Neural crest cell (in vitro differentiated cells): ENCODE data around the gene NCLN. TPM values are rescaled to one million over a fixed set of nuclear protein-coding genes. Genes with fewer than 3 reads are reported as not detected.

Experiments
- DNase-seq: peaks from one replicate; pipeline ENCODE4 v3.0.0; 2021; ENCODE audit warnings: low read depth, mixed read lengths, low spot score
- H3K27ac Mint-ChIP-seq: one replicate; pipeline ENCODE4 v1.8.0; 2021; ENCODE audit warnings: mild to moderate bottlenecking, mixed read lengths; ENCODE audit not compliant: unreplicated experiment
- H3K27me3 Mint-ChIP-seq: 2 replicates; pipeline ENCODE4 v1.8.0; 2021; ENCODE audit warnings: low read depth, mild to moderate bottlenecking, mixed read lengths
- H3K36me3 Mint-ChIP-seq: 2 replicates; pipeline ENCODE4 v1.8.0; 2021; ENCODE audit warnings: low read depth, mild to moderate bottlenecking, mixed read lengths
- H3K4me1 Mint-ChIP-seq: 2 replicates; pipeline ENCODE4 v1.8.0; 2021; ENCODE audit warnings: mixed read lengths
- H3K4me3 Mint-ChIP-seq: one replicate; pipeline ENCODE4 v1.8.0; 2021; ENCODE audit warnings: mild to moderate bottlenecking, mixed read lengths
- H3K9me3 Mint-ChIP-seq: 2 replicates; pipeline ENCODE4 v1.8.0; 2021; ENCODE audit warnings: mixed read lengths
- total RNA-seq: library from RNA; stranded (reverse); gene quantifications from 2 replicates; pipeline ENCODE4 v1.2.1, GENCODE V29; 2021
- TF ChIP-seq, protein P1 (sequence below): fragments of 200-600 bp; sonication (generic); conservative IDR thresholded peaks from 2 replicates; pipeline ENCODE4 v1.5.0; 2021; ENCODE audit warnings: antibody characterized with exemption, mild to moderate bottlenecking

Gene NCLN
- total RNA-seq, 1 donor from 2014 or later: 84.1 TPM

DNA sequence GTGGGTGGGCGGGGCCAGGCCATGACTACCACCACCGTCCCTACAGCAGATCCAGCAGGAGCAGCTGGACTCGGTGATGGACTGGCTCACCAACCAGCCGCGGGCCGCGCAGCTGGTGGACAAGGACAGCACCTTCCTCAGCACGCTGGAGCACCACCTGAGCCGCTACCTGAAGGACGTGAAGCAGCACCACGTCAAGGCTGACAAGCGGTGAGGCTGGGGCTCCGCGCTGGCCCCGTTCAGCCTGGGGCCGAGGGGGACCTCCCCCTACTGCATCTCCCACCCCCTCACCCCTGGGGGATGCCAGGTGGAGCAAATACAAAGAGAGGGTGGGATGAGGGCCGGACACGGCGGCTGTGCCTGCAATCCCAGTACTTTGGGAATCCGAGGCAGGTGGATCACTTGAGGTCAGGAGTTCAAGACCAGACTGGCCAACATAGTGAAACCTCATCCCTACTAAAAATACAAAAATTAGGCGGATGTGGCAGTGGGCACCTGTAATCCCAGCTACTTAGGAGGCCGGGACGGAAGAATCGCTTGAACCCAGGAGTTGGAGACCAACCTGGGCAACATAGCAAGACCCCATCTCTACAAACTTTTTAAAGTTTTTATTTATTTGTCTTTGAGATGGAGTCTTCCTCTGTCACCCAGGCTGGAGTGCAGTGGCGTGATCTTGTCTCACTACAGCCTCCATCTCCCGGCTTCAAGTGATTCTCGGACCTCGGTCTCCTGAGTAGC, 20.7 kb downstream of the NCLN start:
- Mint-ChIP-seq H3K9me3 (no peaks in the 10 kb centered on the region), H3K27me3 (no peaks in the 10 kb centered on the region), H3K4me1 (no peaks in the 10 kb centered on the region), H3K4me3 (no peak overlapping the region), H3K27ac (no peak overlapping the region), H3K36me3 (no peaks in the 10 kb centered on the region)
- TF ChIP-seq, protein P1, sequence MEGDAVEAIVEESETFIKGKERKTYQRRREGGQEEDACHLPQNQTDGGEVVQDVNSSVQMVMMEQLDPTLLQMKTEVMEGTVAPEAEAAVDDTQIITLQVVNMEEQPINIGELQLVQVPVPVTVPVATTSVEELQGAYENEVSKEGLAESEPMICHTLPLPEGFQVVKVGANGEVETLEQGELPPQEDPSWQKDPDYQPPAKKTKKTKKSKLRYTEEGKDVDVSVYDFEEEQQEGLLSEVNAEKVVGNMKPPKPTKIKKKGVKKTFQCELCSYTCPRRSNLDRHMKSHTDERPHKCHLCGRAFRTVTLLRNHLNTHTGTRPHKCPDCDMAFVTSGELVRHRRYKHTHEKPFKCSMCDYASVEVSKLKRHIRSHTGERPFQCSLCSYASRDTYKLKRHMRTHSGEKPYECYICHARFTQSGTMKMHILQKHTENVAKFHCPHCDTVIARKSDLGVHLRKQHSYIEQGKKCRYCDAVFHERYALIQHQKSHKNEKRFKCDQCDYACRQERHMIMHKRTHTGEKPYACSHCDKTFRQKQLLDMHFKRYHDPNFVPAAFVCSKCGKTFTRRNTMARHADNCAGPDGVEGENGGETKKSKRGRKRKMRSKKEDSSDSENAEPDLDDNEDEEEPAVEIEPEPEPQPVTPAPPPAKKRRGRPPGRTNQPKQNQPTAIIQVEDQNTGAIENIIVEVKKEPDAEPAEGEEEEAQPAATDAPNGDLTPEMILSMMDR: no peak
- DNase-seq: no peak

- no peak overlapping the region for H3K4me3 Mint-ChIP-seq
Observed at GRCh38 chr19:3207461-3208242, 21.9 kb downstream of the NCLN start.

DNA sequence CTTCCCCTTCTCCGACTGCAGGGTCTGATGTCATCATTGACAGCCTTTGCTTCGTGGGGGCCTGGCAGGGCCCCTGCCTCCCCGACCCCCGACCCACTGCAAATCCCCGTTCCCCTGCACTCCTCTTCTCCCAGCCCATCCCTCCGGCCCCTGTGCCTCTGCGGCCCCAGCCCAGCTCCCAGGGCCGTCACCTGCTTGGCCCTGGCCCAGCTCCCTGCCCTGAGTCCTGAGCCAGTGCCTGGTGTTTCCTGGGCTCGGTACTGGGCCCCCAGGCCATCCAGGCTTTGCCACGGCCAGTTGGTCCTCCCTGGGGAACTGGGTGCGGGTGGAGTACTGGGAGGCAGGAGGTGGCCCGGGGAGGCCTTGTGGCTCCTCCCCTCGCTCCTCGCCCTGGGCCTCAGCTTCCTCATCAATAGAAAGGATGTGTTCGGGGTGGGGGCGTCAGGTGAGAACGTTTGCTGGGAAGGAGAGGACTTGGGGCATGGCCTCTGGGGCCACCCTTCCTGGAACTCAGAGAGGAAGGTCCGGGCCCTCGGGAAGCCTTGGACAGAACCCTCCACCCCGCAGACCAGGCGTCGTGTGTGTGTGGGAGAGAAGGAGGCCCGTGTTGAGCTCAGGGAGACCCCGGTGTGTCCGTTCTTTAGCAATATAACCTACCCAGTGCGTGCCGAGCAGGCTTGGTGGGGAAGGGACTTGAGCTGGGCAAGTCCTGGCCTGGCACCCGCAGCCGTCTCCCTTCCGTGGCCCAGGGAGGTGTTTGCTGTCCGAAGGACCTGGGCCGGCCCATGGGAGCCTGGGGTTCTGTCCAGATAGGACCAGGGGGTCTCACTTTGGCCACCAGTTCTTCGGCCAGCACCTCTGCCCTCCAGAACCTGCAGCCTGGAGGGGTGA, 22.8 kb downstream of the NCLN start:
- H3K27ac Mint-ChIP-seq: no peak overlapping the region
- H3K36me3 Mint-ChIP-seq: no peaks in the 10 kb centered on the region
- no peaks in the 10 kb centered on the region for H3K27me3 Mint-ChIP-seq
- no peaks in the 10 kb centered on the region for H3K9me3 Mint-ChIP-seq
- no peak overlapping the region for H3K4me3 Mint-ChIP-seq
- H3K4me1 Mint-ChIP-seq: no peaks in the 10 kb centered on the region
- no peak for DNase-seq
- TF ChIP-seq, protein P1: no peak

More at GRCh38 chr19:3207461-3208242, 21.9 kb downstream of the NCLN start:
- Mint-ChIP-seq H3K27me3 (no peaks in the 10 kb centered on the region), H3K4me1 (no peaks in the 10 kb centered on the region), H3K36me3 (no peaks in the 10 kb centered on the region), H3K27ac (no peak overlapping the region), H3K9me3 (no peaks in the 10 kb centered on the region)
- TF ChIP-seq, protein P1: no peak
- no peak for DNase-seq

DNA sequence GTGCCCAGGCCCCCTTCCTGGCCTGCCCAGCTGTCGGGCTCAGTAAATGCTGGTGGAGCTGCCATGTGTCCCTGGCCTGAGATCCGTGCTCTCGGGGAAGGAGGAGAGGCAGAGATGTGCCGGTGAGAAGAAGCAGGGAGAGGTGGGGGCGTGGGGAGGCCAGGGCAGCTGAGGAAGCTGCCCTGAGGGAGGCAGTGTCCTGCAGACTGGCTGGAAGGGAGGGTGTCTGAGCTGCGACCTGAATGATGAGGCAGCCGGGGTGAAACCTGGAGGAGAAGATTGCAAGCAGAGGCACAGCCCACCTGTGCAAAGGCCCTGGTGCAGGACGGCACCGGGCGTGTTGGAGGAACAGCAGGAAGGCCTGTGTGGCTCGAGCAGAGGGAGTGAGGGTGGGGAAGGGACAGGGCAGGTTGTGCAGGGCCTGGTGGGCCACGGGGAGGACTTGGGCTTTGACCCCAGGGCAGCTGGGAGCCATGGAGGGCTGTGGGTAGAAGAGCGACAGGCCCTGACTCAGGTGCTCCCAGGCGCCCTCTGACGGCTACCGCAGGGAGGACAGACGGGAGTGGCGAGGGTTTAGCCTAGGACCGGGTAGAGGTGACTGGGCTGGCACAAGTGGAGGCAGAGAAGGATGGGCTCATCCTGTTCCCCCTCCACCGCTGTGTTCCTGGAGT, 24.8 kb downstream of the NCLN start:
- peak overlapping the region; percentile 70 for H3K4me3 Mint-ChIP-seq
- H3K36me3 Mint-ChIP-seq: no peaks in the 10 kb centered on the region
- H3K4me1 Mint-ChIP-seq: no peaks in the 10 kb centered on the region
- no peaks in the 10 kb centered on the region for H3K9me3 Mint-ChIP-seq
- TF ChIP-seq, protein P1: peak; percentile 68
- DNase-seq: peak; percentile 68
- no peaks in the 10 kb centered on the region for H3K27me3 Mint-ChIP-seq
- no peak overlapping the region for H3K27ac Mint-ChIP-seq

DNA sequence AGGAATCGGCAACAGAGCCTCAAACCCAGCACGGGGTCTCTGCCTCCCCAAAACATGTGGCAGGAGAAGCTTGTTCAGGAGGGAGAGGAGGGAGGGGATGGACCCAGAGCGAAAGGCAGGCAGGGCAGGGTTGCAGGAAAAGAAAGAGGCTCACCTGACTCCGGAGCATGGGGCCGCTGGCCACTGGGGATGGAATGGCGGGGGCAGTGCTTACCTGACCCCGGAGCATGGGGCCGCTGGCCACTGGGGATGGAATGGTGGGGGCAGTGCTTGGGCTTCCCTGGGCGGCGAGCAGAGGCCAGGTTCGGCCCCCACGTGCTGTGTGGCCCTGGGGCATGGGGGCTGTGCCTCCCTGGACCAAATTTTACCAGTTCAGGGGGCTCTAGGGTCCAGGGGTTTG, 25.5 kb downstream of the NCLN start:
- Mint-ChIP-seq H3K27me3 (no peaks in the 10 kb centered on the region), H3K36me3 (no peaks in the 10 kb centered on the region), H3K4me1 (no peaks in the 10 kb centered on the region), H3K9me3 (no peaks in the 10 kb centered on the region), H3K27ac (no peak overlapping the region), H3K4me3 (no peak overlapping the region)
- TF ChIP-seq, protein P1: no peak
- no peak for DNase-seq
